Stimulated activated CD4-positive, alpha-beta T cell treated with anti-CD3 and anti-CD28 coated beads, Interleukin-2, amount 100 ng/mL, for 4 hours (primary cell): Measurements from ENCODE around the gene ANKS1B.

Experiments used
- DNase-seq: peaks from one replicate; pipeline ENCODE4 v3.0.0-alpha.2; 2020; ENCODE audit warnings: low read depth

The ANKS1B gene

GRCh38 chr12:98812225-98812624, 1172.5 kb downstream of the ANKS1B start:
- DNase-seq, result no peak

- DNase-seq, result no peak
Measured at GRCh38 chr12:98808243-98808875, 1176.4 kb downstream of the ANKS1B start.

GRCh38 chr12:98807187-98807586, 1177.5 kb downstream of the ANKS1B start:
- DNase-seq, result no peak

- DNase-seq, result no peak
Measured at GRCh38 chr12:98803468-98804209, 1181.1 kb downstream of the ANKS1B start.

- DNase-seq, result no peak
Measured at GRCh38 chr12:98799822-98800221, 1184.9 kb downstream of the ANKS1B start.

- DNase-seq, result no peak
Measured at GRCh38 chr12:98799146-98799810, 1185.5 kb downstream of the ANKS1B start.

GRCh38 chr12:98797200-98797599, 1187.5 kb downstream of the ANKS1B start:
- no peak for DNase-seq

GRCh38 chr12:98796745-98797144, 1188.0 kb downstream of the ANKS1B start:
- no peak for DNase-seq

- DNase-seq, result no peak
Measured at GRCh38 chr12:98793121-98793520, 1191.6 kb downstream of the ANKS1B start.

GRCh38 chr12:98791406-98791805, 1193.3 kb downstream of the ANKS1B start:
- no peak for DNase-seq

GRCh38 chr12:98788396-98788795, 1196.3 kb downstream of the ANKS1B start:
- DNase-seq, result no peak

- DNase-seq, result no peak
Measured at GRCh38 chr12:98786653-98787052, 1198.1 kb downstream of the ANKS1B start.

GRCh38 chr12:98783420-98783819, 1201.3 kb downstream of the ANKS1B start:
- DNase-seq, result no peak

GRCh38 chr12:98780261-98780660, 1204.5 kb downstream of the ANKS1B start:
- no peak for DNase-seq

GRCh38 chr12:98772818-98773217, 1211.9 kb downstream of the ANKS1B start:
- no peak for DNase-seq

GRCh38 chr12:98771811-98772752, 1212.7 kb downstream of the ANKS1B start:
- DNase-seq, result no peak

GRCh38 chr12:98770230-98770629, 1214.5 kb downstream of the ANKS1B start:
- no peak for DNase-seq

GRCh38 chr12:98769068-98769467, 1215.7 kb downstream of the ANKS1B start:
- no peak for DNase-seq

- no peak for DNase-seq
Measured at GRCh38 chr12:98767248-98767647, 1217.5 kb downstream of the ANKS1B start.

GRCh38 chr12:98763656-98764055, 1221.1 kb downstream of the ANKS1B start:
- DNase-seq, result no peak

GRCh38 chr12:98758331-98758730, 1226.4 kb downstream of the ANKS1B start:
- no peak for DNase-seq

GRCh38 chr12:98757455-98757854, 1227.3 kb downstream of the ANKS1B start:
- no peak for DNase-seq
